GM12878 (cell line): Measurements from ENCODE around the gene LAD1. TPM values are rescaled to one million over a fixed set of nuclear protein-coding genes. Genes with fewer than 3 reads are reported as not detected.
A peak's percentile ranks its signal among the peaks of the same experiment; 100 is the strongest.

Source experiments
- DPF2 ChIP-seq: fragments of 450-650 bp; IDR thresholded peaks from 2 replicates; pipeline ENCODE4 v1.6.1; 2017; ENCODE audit warnings: mild to moderate bottlenecking
- FOXK2 ChIP-seq: fragments of 450-650 bp; IDR thresholded peaks from 2 replicates; pipeline ENCODE4 v1.6.1; 2017; ENCODE audit warnings: mild to moderate bottlenecking, moderate library complexity
- HDGF ChIP-seq: fragments of 450-650 bp; IDR thresholded peaks from 2 replicates; pipeline ENCODE4 v1.6.1; 2016; ENCODE audit warnings: antibody characterized with exemption
- NFXL1 ChIP-seq: fragments of 450-650 bp; IDR thresholded peaks from 2 replicates; pipeline ENCODE4 v1.6.1; 2017; ENCODE audit warnings: antibody characterized with exemption, mild to moderate bottlenecking, borderline replicate concordance
- NFYB ChIP-seq: IDR thresholded peaks from 2 replicates; pipeline ENCODE4 v1.6.1; 2011; ENCODE audit warnings: low read depth, mild to moderate bottlenecking, low read length, improper control_type of control experiment, moderate library complexity; ENCODE audit not compliant: insufficient read depth
- NR2C1 ChIP-seq: fragments of 450-650 bp; IDR thresholded peaks from 2 replicates; pipeline ENCODE4 v1.6.1; 2017; ENCODE audit warnings: antibody characterized with exemption, mild to moderate bottlenecking, moderate library complexity
- RAD21 ChIP-seq: IDR thresholded peaks from 2 replicates; pipeline ENCODE4 v1.6.1; 2011; ENCODE audit warnings: mild to moderate bottlenecking, low read depth, low read length, moderate library complexity; ENCODE audit not compliant: insufficient read depth
- REST ChIP-seq: IDR thresholded peaks from 2 replicates; pipeline ENCODE4 v1.6.1; 2012; ENCODE audit warnings: mild to moderate bottlenecking, low read depth, low read length
- SMC3 ChIP-seq: IDR thresholded peaks from 2 replicates; pipeline ENCODE4 v1.6.1; 2011; ENCODE audit warnings: low read length, improper control_type of control experiment, borderline replicate concordance
- SREBF1 ChIP-seq: IDR thresholded peaks from 2 replicates; pipeline ENCODE4 v1.6.1; 2012; ENCODE audit warnings: mild to moderate bottlenecking, low read length
- SRF ChIP-seq, 2 experiments: IDR thresholded peaks; 2 replicates each; pipeline ENCODE4 v1.6.1; 2011; ENCODE audit warnings: low read depth in 2 of 2, low read length in 2 of 2, mild to moderate bottlenecking in 1 of 2, moderate library complexity in 1 of 2
- TCF12 ChIP-seq: IDR thresholded peaks from 2 replicates; pipeline ENCODE4 v1.6.1; 2011; ENCODE audit warnings: low read depth, mild to moderate bottlenecking, low read length
- TCF3 ChIP-seq: IDR thresholded peaks from 2 replicates; pipeline ENCODE4 v1.6.1; 2012; ENCODE audit warnings: low read depth, mild to moderate bottlenecking, low read length, borderline replicate concordance; ENCODE audit not compliant: insufficient read depth
- ZNF217 ChIP-seq: fragments of 450-650 bp; IDR thresholded peaks from 2 replicates; pipeline ENCODE4 v1.6.1; 2017; ENCODE audit warnings: antibody characterized with exemption, mild to moderate bottlenecking
- polyA plus RNA-seq, 11 experiments: library from polyadenylated mRNA; depleted of rRNA in 4 of 11; unstranded in 6 of 11; stranded (reverse) in 5 of 11; fragments of >200 nt; fragmentation: Nextera tagmentation in 4 of 11; fragmentation: Illumina TruSeq in 1 of 11; extraction: Ambion mirVana in 4 of 11; extraction: Trizol in 1 of 11; gene quantifications; 1 replicate in 1 of 11; 2 replicates in 10 of 11; pipeline versions ENCODE4 v1.2.1 to v1.2.3, GENCODE V29; 2011 to 2016; ENCODE audit warnings: inconsistent platforms in 2 of 11, missing spikeins in 2 of 11, low read depth in 1 of 11
- total RNA-seq, 4 experiments: library from RNA; depleted of rRNA in 3 of 4; stranded (reverse); fragments of >200 nt in 3 of 4; fragmentation: Illumina TruSeq in 1 of 4; extraction: Trizol in 1 of 4; gene quantifications; 2 replicates each; pipeline versions ENCODE4 v1.2.1 to v1.2.3, GENCODE V29; 2013 to 2021
- TF ChIP-seq, protein P1 (sequence below): fragments of 450-650 bp; IDR thresholded peaks from 2 replicates; pipeline ENCODE4 v1.6.1; 2017; ENCODE audit warnings: mild to moderate bottlenecking, low read depth, inconsistent platforms; ENCODE audit not compliant: poor library complexity, severe bottlenecking

The LAD1 gene
- total and polyA plus RNA-seq, 10 of the 15 experiments (the other 5 are each of a cell fraction or from before 2014, with no cell fraction given), result 0.05 to 0.48 (median 0.32) TPM; not detected in 3

GRCh38 chr1:201447903-201448871 lies 49.1 kb upstream of the LAD1 start (continued):
- TF ChIP-seq ZNF217 (no peak), SRF (IDR thresholded peaks at IDR 0.05; ENCODE audit: low read depth in 2 of 2, low read length in 2 of 2) (no peak), SMC3 (peak; percentile 82; the same call in 1 of the 2 replicates), TCF3 (no peak), NFXL1 (no peak), RAD21 (peak; percentile 77), SREBF1 (no peak), NFYB (no peak), NR2C1 (no peak), DPF2 (no peak), REST (no peak), FOXK2 (no peak), TCF12 (no peak), HDGF (no peak)
- TF ChIP-seq, protein P1, sequence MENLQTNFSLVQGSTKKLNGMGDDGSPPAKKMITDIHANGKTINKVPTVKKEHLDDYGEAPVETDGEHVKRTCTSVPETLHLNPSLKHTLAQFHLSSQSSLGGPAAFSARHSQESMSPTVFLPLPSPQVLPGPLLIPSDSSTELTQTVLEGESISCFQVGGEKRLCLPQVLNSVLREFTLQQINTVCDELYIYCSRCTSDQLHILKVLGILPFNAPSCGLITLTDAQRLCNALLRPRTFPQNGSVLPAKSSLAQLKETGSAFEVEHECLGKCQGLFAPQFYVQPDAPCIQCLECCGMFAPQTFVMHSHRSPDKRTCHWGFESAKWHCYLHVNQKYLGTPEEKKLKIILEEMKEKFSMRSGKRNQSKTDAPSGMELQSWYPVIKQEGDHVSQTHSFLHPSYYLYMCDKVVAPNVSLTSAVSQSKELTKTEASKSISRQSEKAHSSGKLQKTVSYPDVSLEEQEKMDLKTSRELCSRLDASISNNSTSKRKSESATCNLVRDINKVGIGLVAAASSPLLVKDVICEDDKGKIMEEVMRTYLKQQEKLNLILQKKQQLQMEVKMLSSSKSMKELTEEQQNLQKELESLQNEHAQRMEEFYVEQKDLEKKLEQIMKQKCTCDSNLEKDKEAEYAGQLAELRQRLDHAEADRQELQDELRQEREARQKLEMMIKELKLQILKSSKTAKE, result no peak
